GM23338 (cell line): ENCODE measurements around the gene RNF145. TPM values are rescaled to one million over a fixed set of nuclear protein-coding genes. Genes with fewer than 3 reads are reported as not detected.
A peak's percentile ranks its signal among the peaks of the same experiment; 100 is the strongest.

Experiments used
- ATAC-seq: fragments of 200-7000 bp; cut with Tn5 transposase; 3 replicates; pipeline ENCODE4 v1.9.1; 2020
- DNase-seq: peaks from one replicate; pipeline ENCODE4 v3.0.0-alpha.2; 2015; ENCODE audit warnings: low spot score
- H2AFZ ChIP-seq: fragments of 200-600 bp; sonication (generic); 2 replicates; pipeline ENCODE4 v1.8.0; 2016; ENCODE audit warnings: antibody characterized with exemption, mild to moderate bottlenecking, moderate library complexity
- H3F3A ChIP-seq: fragments of 200-600 bp; sonication (generic); replicated peaks from 2 replicates; pipeline ENCODE4 v1.8.0; 2017; ENCODE audit warnings: antibody characterized with exemption, mixed run types, low read depth
- H3K27ac ChIP-seq: fragments of 200-600 bp; sonication (generic); 2 replicates; pipeline ENCODE4 v1.6.1; 2016; ENCODE audit warnings: low read depth
- H3K27me3 ChIP-seq: fragments of 200-600 bp; sonication (generic); 2 replicates; pipeline ENCODE4 v1.8.0; 2016; ENCODE audit warnings: mild to moderate bottlenecking, mixed run types, moderate library complexity; ENCODE audit not compliant: insufficient read depth
- H3K36me3 ChIP-seq: fragments of 200-600 bp; sonication (generic); 2 replicates; pipeline ENCODE4 v1.8.0; 2016; ENCODE audit warnings: mild to moderate bottlenecking; ENCODE audit not compliant: insufficient read depth
- H3K4me1 ChIP-seq: fragments of 200-600 bp; sonication (generic); 2 replicates; pipeline ENCODE4 v1.8.0; 2016; ENCODE audit warnings: mild to moderate bottlenecking, moderate library complexity; ENCODE audit not compliant: insufficient read depth
- H3K4me2 ChIP-seq: fragments of 200-600 bp; sonication (generic); 2 replicates; pipeline ENCODE4 v1.7.1; 2017; ENCODE audit warnings: mixed run types
- H3K4me3 ChIP-seq: fragments of 200-600 bp; sonication (generic); 2 replicates; pipeline ENCODE4 v1.6.1; 2016; ENCODE audit warnings: mixed run types
- H3K79me2 ChIP-seq: fragments of 200-600 bp; sonication (generic); replicated peaks from 2 replicates; pipeline ENCODE4 v1.8.0; 2017; ENCODE audit warnings: mild to moderate bottlenecking; ENCODE audit not compliant: insufficient read depth
- H3K9me2 ChIP-seq: fragments of 200-600 bp; sonication (generic); 2 replicates; pipeline ENCODE4 v1.8.0; 2017; ENCODE audit not compliant: insufficient read depth
- H4K20me1 ChIP-seq: fragments of 200-600 bp; sonication (generic); replicated peaks from 2 replicates; pipeline ENCODE4 v1.8.0; 2017; ENCODE audit warnings: mild to moderate bottlenecking; ENCODE audit not compliant: insufficient read depth
- H3K27ac Mint-ChIP-seq: 2 replicates; pipeline ENCODE4 v1.8.0; 2020; ENCODE audit warnings: inconsistent platforms, mild to moderate bottlenecking, moderate library complexity, mixed read lengths
- H3K27me3 Mint-ChIP-seq: 3 replicates; pipeline ENCODE4 v1.8.0; 2022; ENCODE audit warnings: low read depth, mild to moderate bottlenecking, moderate library complexity, mixed read lengths, inconsistent platforms; ENCODE audit not compliant: insufficient read depth, poor library complexity
- H3K36me3 Mint-ChIP-seq: 3 replicates; pipeline ENCODE4 v1.8.0; 2021; ENCODE audit warnings: low read depth, mild to moderate bottlenecking, inconsistent platforms, moderate library complexity, mixed read lengths
- H3K4me1 Mint-ChIP-seq: 3 replicates; pipeline ENCODE4 v1.8.0; 2020; ENCODE audit warnings: mild to moderate bottlenecking, inconsistent platforms, mixed read lengths
- H3K4me3 Mint-ChIP-seq: 3 replicates; pipeline ENCODE4 v1.8.0; 2021; ENCODE audit warnings: moderate library complexity, mild to moderate bottlenecking, inconsistent platforms, mixed read lengths
- H3K9me3 Mint-ChIP-seq: 3 replicates; pipeline ENCODE4 v1.8.0; 2020; ENCODE audit warnings: moderate library complexity, mild to moderate bottlenecking, inconsistent platforms, mixed read lengths
- ETS1 ChIP-seq: IDR thresholded peaks from 2 replicates; pipeline ENCODE4 v1.6.1; 2016; ENCODE audit warnings: antibody characterized with exemption
- EZH2 ChIP-seq: fragments of 200-600 bp; sonication (generic); IDR thresholded peaks from one replicate; pipeline ENCODE4 v1.8.0; 2017; ENCODE audit warnings: antibody characterized with exemption, mild to moderate bottlenecking, low read depth; ENCODE audit not compliant: unreplicated experiment
- EZH2phosphoT487 ChIP-seq: fragments of 200-600 bp; sonication (generic); IDR thresholded peaks from one replicate; pipeline ENCODE4 v1.8.1; 2018; ENCODE audit warnings: antibody characterized with exemption; ENCODE audit not compliant: unreplicated experiment
- NANOG ChIP-seq: IDR thresholded peaks from 2 replicates; pipeline ENCODE4 v1.6.1; 2016; ENCODE audit warnings: antibody characterized with exemption, borderline replicate concordance
- STAT1 ChIP-seq: IDR thresholded peaks from one replicate; pipeline ENCODE4 v1.6.1; 2016; ENCODE audit warnings: antibody characterized with exemption; ENCODE audit not compliant: unreplicated experiment
- ZNF114 ChIP-seq: fragments of 250-450 bp; sonication (Bioruptor Pico); IDR thresholded peaks from 2 replicates; pipeline ENCODE4 v1.5.0; 2020; ENCODE audit warnings: mild to moderate bottlenecking, moderate library complexity
- ZNF331 ChIP-seq: fragments of 250-450 bp; sonication (Bioruptor Pico); IDR thresholded peaks from 2 replicates; pipeline ENCODE4 v1.5.0; 2020; ENCODE audit warnings: low read depth, mild to moderate bottlenecking, moderate library complexity
- ZNF462 ChIP-seq: fragments of 250-450 bp; sonication (Bioruptor Pico); IDR thresholded peaks from 2 replicates; pipeline ENCODE4 v1.5.0; 2020; ENCODE audit warnings: mild to moderate bottlenecking, moderate library complexity
- polyA plus RNA-seq: library from polyadenylated mRNA; unstranded; fragments of >200 nt; fragmentation: Nextera tagmentation; extraction: Ambion mirVana; gene quantifications from 2 replicates; pipeline ENCODE4 v1.2.1, GENCODE V29; 2016
- total RNA-seq: library from RNA; depleted of rRNA; stranded (reverse); fragments of >200 nt; shearing (Covaris generic); gene quantifications from 2 replicates; pipeline ENCODE4 v1.2.3, GENCODE V29; 2014
- TF ChIP-seq, protein P1 (sequence below): IDR thresholded peaks from one replicate; pipeline ENCODE4 v1.6.1; 2018; ENCODE audit warnings: antibody characterized with exemption; ENCODE audit not compliant: unreplicated experiment

RNF145 gene
- total and polyA plus RNA-seq, 2 experiments from 2014 or later, result 15.6 to 43.5 TPM

GRCh38 chr5:159195775-159196174 lies 13.6 kb downstream of the RNF145 start:
- no peaks in the 10 kb centered on the region for H3K27me3 Mint-ChIP-seq
- Histone ChIP-seq H3K36me3 (peaks cover 3% of the 10 kb centered on the region; the same call in 1 of the 2 replicates), H3K4me3 (no peak overlapping the region), H3K4me2 (no peak overlapping the region), H2AFZ (no peak overlapping the region), H4K20me1 (peaks cover 8% of the 10 kb centered on the region; the same call in 1 of the 2 replicates), H3K79me2 (peaks cover 27% of the 10 kb centered on the region), H3K27me3 (no peaks in the 10 kb centered on the region), H3K4me1 (no peaks in the 10 kb centered on the region), H3K9me2 (no peaks in the 10 kb centered on the region), H3F3A (no peaks in the 10 kb centered on the region), H3K27ac (no peak overlapping the region)
- H3K9me3 Mint-ChIP-seq, result no peaks in the 10 kb centered on the region
- no peak for ATAC-seq
- TF ChIP-seq EZH2 (no peak), STAT1 (no peak), ETS1 (no peak), EZH2phosphoT487 (no peak), ZNF462 (CRISPR knock-in tag) (no peak), NANOG (no peak), ZNF114 (CRISPR knock-in tag) (no peak), ZNF331 (CRISPR knock-in tag) (no peak)
- TF ChIP-seq, protein P1, sequence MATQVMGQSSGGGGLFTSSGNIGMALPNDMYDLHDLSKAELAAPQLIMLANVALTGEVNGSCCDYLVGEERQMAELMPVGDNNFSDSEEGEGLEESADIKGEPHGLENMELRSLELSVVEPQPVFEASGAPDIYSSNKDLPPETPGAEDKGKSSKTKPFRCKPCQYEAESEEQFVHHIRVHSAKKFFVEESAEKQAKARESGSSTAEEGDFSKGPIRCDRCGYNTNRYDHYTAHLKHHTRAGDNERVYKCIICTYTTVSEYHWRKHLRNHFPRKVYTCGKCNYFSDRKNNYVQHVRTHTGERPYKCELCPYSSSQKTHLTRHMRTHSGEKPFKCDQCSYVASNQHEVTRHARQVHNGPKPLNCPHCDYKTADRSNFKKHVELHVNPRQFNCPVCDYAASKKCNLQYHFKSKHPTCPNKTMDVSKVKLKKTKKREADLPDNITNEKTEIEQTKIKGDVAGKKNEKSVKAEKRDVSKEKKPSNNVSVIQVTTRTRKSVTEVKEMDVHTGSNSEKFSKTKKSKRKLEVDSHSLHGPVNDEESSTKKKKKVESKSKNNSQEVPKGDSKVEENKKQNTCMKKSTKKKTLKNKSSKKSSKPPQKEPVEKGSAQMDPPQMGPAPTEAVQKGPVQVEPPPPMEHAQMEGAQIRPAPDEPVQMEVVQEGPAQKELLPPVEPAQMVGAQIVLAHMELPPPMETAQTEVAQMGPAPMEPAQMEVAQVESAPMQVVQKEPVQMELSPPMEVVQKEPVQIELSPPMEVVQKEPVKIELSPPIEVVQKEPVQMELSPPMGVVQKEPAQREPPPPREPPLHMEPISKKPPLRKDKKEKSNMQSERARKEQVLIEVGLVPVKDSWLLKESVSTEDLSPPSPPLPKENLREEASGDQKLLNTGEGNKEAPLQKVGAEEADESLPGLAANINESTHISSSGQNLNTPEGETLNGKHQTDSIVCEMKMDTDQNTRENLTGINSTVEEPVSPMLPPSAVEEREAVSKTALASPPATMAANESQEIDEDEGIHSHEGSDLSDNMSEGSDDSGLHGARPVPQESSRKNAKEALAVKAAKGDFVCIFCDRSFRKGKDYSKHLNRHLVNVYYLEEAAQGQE, result no peak
- no peak for DNase-seq
- 0 out of 2 replicates have a peak overlapping the region, but pooled peaks have one; percentile 29 for H3K27ac Mint-ChIP-seq
- peaks cover 10% of the 10 kb centered on the region; the same call in 2 of the 3 replicates for H3K36me3 Mint-ChIP-seq
- H3K4me1 Mint-ChIP-seq, result peaks cover 4% of the 10 kb centered on the region; the same call in 1 of the 3 replicates
- no peak overlapping the region for H3K4me3 Mint-ChIP-seq
